Measurements from ENCODE around the gene FARS2.

FARS2 gene

GRCh38 chr6:5471044-5471443 is 209.7 kb downstream of the FARS2 start:
- DNase-seq: peak; percentile 25 to 47
- Histone ChIP-seq H3K4me2 (ENCODE audit: low read length) (no peak overlapping the region), H3K4me3 (ENCODE audit: low read depth, low read length) (no peak overlapping the region), H3K9me3 (ENCODE audit: insufficient read depth, low read depth, low read length) (no peaks in the 10 kb centered on the region), H3K27me3 (ENCODE audit: insufficient read depth, low read length) (no peaks in the 10 kb centered on the region), H3K9ac (ENCODE audit: low read length) (no peak overlapping the region), H2AFZ (ENCODE audit: insufficient read depth, low read length, poor library complexity) (no peak overlapping the region), H3K4me1 (ENCODE audit: control insufficient read depth in 1 of 2, insufficient read depth in 2 of 2, low read length in 2 of 2) (peaks cover 0 to 2% of the 10 kb centered on the region in 2 experiments), H3K27ac (ENCODE audit: low read depth, low read length) (no peak overlapping the region), H2BK5ac (ENCODE audit: low read depth, low read length, poor library complexity) (no peak overlapping the region), H4K91ac (ENCODE audit: low read depth, low read length) (no peak overlapping the region), H3K36me3 (ENCODE audit: control insufficient read depth in 1 of 2, insufficient read depth in 2 of 2, low read length in 2 of 2) (no peaks in the 10 kb centered on the region), H3K79me1 (ENCODE audit: low read length) (no peaks in the 10 kb centered on the region), H2BK120ac (ENCODE audit: insufficient read depth, low read length, poor library complexity) (no peak overlapping the region), H2BK12ac (ENCODE audit: low read length) (no peak overlapping the region), H3K23ac (ENCODE audit: low read length) (no peak overlapping the region), H3K79me2 (ENCODE audit: control insufficient read depth, insufficient read depth, low read length, poor library complexity) (no peaks in the 10 kb centered on the region), H3K18ac (ENCODE audit: low read length) (no peak overlapping the region), H2AK5ac (ENCODE audit: low read length) (no peak overlapping the region), H3K4ac (ENCODE audit: low read depth, low read length) (no peak overlapping the region), H4K12ac (ENCODE audit: low read depth, low read length) (no peak overlapping the region), H3K14ac (ENCODE audit: low read length) (no peak overlapping the region), H4K8ac (ENCODE audit: low read depth, low read length) (no peak overlapping the region)
- no CpG with 5 or more reads among the region's 8 CpGs for WGBS (ENCODE audit: extremely low coverage, insufficient coverage, insufficient read length)

GRCh38 chr6:5471637-5472398 is 210.5 kb downstream of the FARS2 start:
- Histone ChIP-seq H3K18ac (ENCODE audit: low read length) (no peak overlapping the region), H2BK5ac (ENCODE audit: low read depth, low read length, poor library complexity) (no peak overlapping the region), H3K14ac (ENCODE audit: low read length) (no peak overlapping the region), H3K4me2 (ENCODE audit: low read length) (no peak overlapping the region), H2BK120ac (ENCODE audit: insufficient read depth, low read length, poor library complexity) (no peak overlapping the region), H4K91ac (ENCODE audit: low read depth, low read length) (no peak overlapping the region), H3K9me3 (ENCODE audit: insufficient read depth, low read depth, low read length) (no peaks in the 10 kb centered on the region), H3K27me3 (ENCODE audit: insufficient read depth, low read length) (no peaks in the 10 kb centered on the region), H3K23ac (ENCODE audit: low read length) (no peak overlapping the region), H2AFZ (ENCODE audit: insufficient read depth, low read length, poor library complexity) (no peak overlapping the region), H2BK12ac (ENCODE audit: low read length) (no peak overlapping the region), H3K79me2 (ENCODE audit: control insufficient read depth, insufficient read depth, low read length, poor library complexity) (no peaks in the 10 kb centered on the region), H4K8ac (ENCODE audit: low read depth, low read length) (no peak overlapping the region), H4K12ac (ENCODE audit: low read depth, low read length) (no peak overlapping the region), H3K4me3 (ENCODE audit: low read depth, low read length) (no peak overlapping the region), H2AK5ac (ENCODE audit: low read length) (no peak overlapping the region), H3K79me1 (ENCODE audit: low read length) (no peaks in the 10 kb centered on the region), H3K9ac (ENCODE audit: low read length) (no peak overlapping the region), H3K36me3 (ENCODE audit: control insufficient read depth in 1 of 2, insufficient read depth in 2 of 2, low read length in 2 of 2) (no peaks in the 10 kb centered on the region), H3K27ac (ENCODE audit: low read depth, low read length) (no peak overlapping the region), H3K4me1 (ENCODE audit: control insufficient read depth in 1 of 2, insufficient read depth in 2 of 2, low read length in 2 of 2) (peaks cover 0 to 2% of the 10 kb centered on the region in 2 experiments), H3K4ac (ENCODE audit: low read depth, low read length) (no peak overlapping the region)
- DNase-seq: no peak
- WGBS (ENCODE audit: extremely low coverage, insufficient coverage, insufficient read length): no CpG with 5 or more reads among the region's 12 CpGs

GRCh38 chr6:5472571-5472970 is 211.3 kb downstream of the FARS2 start:
- DNase-seq: no peak
- Histone ChIP-seq H4K91ac (ENCODE audit: low read depth, low read length) (no peak overlapping the region), H2BK120ac (ENCODE audit: insufficient read depth, low read length, poor library complexity) (no peak overlapping the region), H2BK12ac (ENCODE audit: low read length) (no peak overlapping the region), H2AK5ac (ENCODE audit: low read length) (no peak overlapping the region), H3K27me3 (ENCODE audit: insufficient read depth, low read length) (no peaks in the 10 kb centered on the region), H3K18ac (ENCODE audit: low read length) (no peak overlapping the region), H3K4ac (ENCODE audit: low read depth, low read length) (no peak overlapping the region), H2BK5ac (ENCODE audit: low read depth, low read length, poor library complexity) (no peak overlapping the region), H3K4me3 (ENCODE audit: low read depth, low read length) (no peak overlapping the region), H3K79me2 (ENCODE audit: control insufficient read depth, insufficient read depth, low read length, poor library complexity) (no peaks in the 10 kb centered on the region), H2AFZ (ENCODE audit: insufficient read depth, low read length, poor library complexity) (no peak overlapping the region), H3K79me1 (ENCODE audit: low read length) (no peaks in the 10 kb centered on the region), H3K23ac (ENCODE audit: low read length) (no peak overlapping the region), H4K12ac (ENCODE audit: low read depth, low read length) (no peak overlapping the region), H3K9me3 (ENCODE audit: insufficient read depth, low read depth, low read length) (no peaks in the 10 kb centered on the region), H3K14ac (ENCODE audit: low read length) (no peak overlapping the region), H3K4me1 (ENCODE audit: control insufficient read depth in 1 of 2, insufficient read depth in 2 of 2, low read length in 2 of 2) (peaks cover 0 to 2% of the 10 kb centered on the region in 2 experiments), H3K4me2 (ENCODE audit: low read length) (no peak overlapping the region), H4K8ac (ENCODE audit: low read depth, low read length) (no peak overlapping the region), H3K9ac (ENCODE audit: low read length) (no peak overlapping the region), H3K36me3 (ENCODE audit: control insufficient read depth in 1 of 2, insufficient read depth in 2 of 2, low read length in 2 of 2) (no peaks in the 10 kb centered on the region), H3K27ac (ENCODE audit: low read depth, low read length) (no peak overlapping the region)
- WGBS (ENCODE audit: extremely low coverage, insufficient coverage, insufficient read length): no CpG with 5 or more reads among the region's 2 CpGs

GRCh38 chr6:5475779-5476178 is 214.5 kb downstream of the FARS2 start:
- no peak for DNase-seq
- WGBS (ENCODE audit: extremely low coverage, insufficient coverage, insufficient read length): no CpG with 5 or more reads among the region's 3 CpGs
- no peak overlapping the region for H2AK5ac ChIP-seq (ENCODE audit: low read length)
- H3K4ac ChIP-seq (ENCODE audit: low read depth, low read length): no peak overlapping the region
- H2AFZ ChIP-seq (ENCODE audit: insufficient read depth, low read length, poor library complexity): no peak overlapping the region
- no peak overlapping the region for H4K12ac ChIP-seq (ENCODE audit: low read depth, low read length)
- H3K27me3 ChIP-seq (ENCODE audit: insufficient read depth, low read length): no peaks in the 10 kb centered on the region
- no peak overlapping the region for H3K14ac ChIP-seq (ENCODE audit: low read length)
- no peak overlapping the region for H3K4me3 ChIP-seq (ENCODE audit: low read depth, low read length)
- no peak overlapping the region for H3K27ac ChIP-seq (ENCODE audit: low read depth, low read length)
- no peaks in the 10 kb centered on the region for H3K4me1 ChIP-seq (ENCODE audit: control insufficient read depth in 1 of 2, insufficient read depth in 2 of 2, low read length in 2 of 2)
- H3K79me2 ChIP-seq (ENCODE audit: control insufficient read depth, insufficient read depth, low read length, poor library complexity): no peaks in the 10 kb centered on the region
- no peak overlapping the region for H3K23ac ChIP-seq (ENCODE audit: low read length)
- H3K79me1 ChIP-seq (ENCODE audit: low read length): no peaks in the 10 kb centered on the region
- no peak overlapping the region for H3K9ac ChIP-seq (ENCODE audit: low read length)
- H3K9me3 ChIP-seq (ENCODE audit: insufficient read depth, low read depth, low read length): no peaks in the 10 kb centered on the region
- H4K8ac ChIP-seq (ENCODE audit: low read depth, low read length): no peak overlapping the region
- no peak overlapping the region for H2BK5ac ChIP-seq (ENCODE audit: low read depth, low read length, poor library complexity)
- H3K4me2 ChIP-seq (ENCODE audit: low read length): no peak overlapping the region
- no peak overlapping the region for H2BK12ac ChIP-seq (ENCODE audit: low read length)
- no peak overlapping the region for H4K91ac ChIP-seq (ENCODE audit: low read depth, low read length)
- H3K18ac ChIP-seq (ENCODE audit: low read length): no peak overlapping the region
- no peaks in the 10 kb centered on the region for H3K36me3 ChIP-seq (ENCODE audit: control insufficient read depth in 1 of 2, insufficient read depth in 2 of 2, low read length in 2 of 2)
- H2BK120ac ChIP-seq (ENCODE audit: insufficient read depth, low read length, poor library complexity): no peak overlapping the region
